AG10803 (cell line): ENCODE results near the gene FAM171A2.
A peak's percentile ranks its signal among the peaks of the same experiment; 100 is the strongest.

Experiments used
- DNase-seq: peaks from one replicate; pipeline ENCODE4 v3.0.0; 2010; ENCODE audit warnings: low read depth
- H3K4me3 ChIP-seq: 2 replicates; pipeline ENCODE4 v1.5.1; 2011; ENCODE audit warnings: mild to moderate bottlenecking, low read length, control low read depth
- CTCF ChIP-seq: conservative IDR thresholded peaks from 2 replicates; pipeline ENCODE4 v1.5.1; 2011; ENCODE audit warnings: mild to moderate bottlenecking, low read length, control low read depth, inconsistent platforms

The FAM171A2 gene

DNA sequence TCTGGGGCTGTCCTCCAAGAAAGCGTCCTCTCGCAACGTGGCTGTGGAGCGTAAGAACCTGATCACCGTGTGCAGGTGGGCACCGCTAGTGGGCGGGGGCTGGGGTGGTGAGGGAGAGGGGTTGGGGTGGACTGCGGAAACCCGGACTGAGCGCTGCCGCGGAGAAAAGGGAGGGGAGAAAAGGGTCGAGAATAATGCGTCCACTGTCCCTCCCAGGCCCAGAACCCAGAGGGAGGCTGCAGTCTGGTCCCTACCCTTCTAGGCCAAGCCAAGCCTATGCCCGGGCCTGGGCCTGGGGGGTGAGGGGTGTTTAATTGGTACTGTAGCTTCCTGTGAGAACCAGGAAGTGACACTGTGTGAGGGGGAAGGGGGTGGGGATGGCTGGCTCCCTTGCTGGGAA, 54.8 kb downstream of the FAM171A2 start:
- no peak overlapping the region for H3K4me3 ChIP-seq
- DNase-seq: no peak
- TF ChIP-seq CTCF: no peak

DNA sequence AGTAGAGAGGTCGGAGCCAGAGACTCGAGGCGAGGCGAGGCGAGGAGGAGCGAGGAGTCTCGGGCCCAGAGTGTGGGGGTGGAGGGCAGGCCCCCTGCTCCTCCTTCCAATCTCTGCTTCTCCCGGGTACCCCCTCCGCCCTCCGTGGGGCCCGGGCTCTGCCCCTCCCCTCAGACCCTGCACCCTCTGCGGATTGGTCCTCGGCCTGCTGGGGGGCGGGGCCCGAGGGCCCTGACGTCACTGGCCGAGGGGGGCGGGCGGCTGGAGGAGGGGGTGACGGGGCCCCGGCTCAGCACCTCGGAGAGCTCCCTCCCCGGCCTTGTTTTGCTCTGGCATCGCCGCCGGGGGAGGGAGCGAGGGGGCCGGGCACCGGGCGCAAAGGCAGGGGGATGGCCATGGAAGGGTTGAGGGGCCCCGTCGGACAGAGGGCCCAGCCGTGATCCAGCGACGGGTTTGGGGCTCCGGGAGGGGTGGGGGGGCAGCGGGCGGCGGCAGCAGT, 55.3 kb downstream of the FAM171A2 start, which contains the start of gene RUNDC3A:
Gene RUNDC3A, plus strand, starts transcription at position 282 of the 499 bp plus-strand sequence. CDS start 232 bp downstream, outside the sequence.
- TF ChIP-seq CTCF: no peak
- H3K4me3 ChIP-seq: peak within 1 kb of the TSS; percentile 55

GRCh38 chr17:44307387-44308186, 56.1 kb downstream of the FAM171A2 start:
- peak; percentile 34 for DNase-seq
- TF ChIP-seq CTCF: no peak
- H3K4me3 ChIP-seq: peak overlapping the region; percentile 55

More for the DNA sequence above, 55.3 kb downstream of the FAM171A2 start, which contains the start of gene RUNDC3A:
- peak; percentile 68 for DNase-seq

DNA sequence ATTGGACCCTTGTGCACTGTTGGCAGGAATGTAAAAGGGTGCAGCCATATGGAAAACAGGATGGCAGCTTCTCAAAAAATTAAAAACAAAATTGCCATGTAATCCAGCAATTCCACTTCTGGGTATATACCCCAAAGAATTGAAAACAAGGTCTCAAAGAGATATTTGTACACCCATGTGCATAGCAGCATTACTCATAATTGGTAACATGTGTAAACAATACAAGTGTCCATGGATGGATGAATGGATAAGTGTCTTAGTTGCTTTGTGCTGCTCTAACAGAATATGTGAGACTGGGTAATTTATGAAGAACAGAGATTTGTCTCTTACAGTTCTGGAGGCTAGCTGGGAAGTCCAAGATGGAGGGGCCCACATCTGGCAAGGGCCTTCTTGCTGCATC, 59.0 kb downstream of the FAM171A2 start:
- DNase-seq: peak; percentile 25
- no peak for TF ChIP-seq CTCF
- no peak overlapping the region for H3K4me3 ChIP-seq
